CD4-positive, alpha-beta memory T cell (primary cell): ENCODE data around the gene C19orf18. TPM values are rescaled to one million over a fixed set of nuclear protein-coding genes. Genes with fewer than 3 reads are reported as not detected.
A peak's percentile ranks its signal among the peaks of the same experiment; 100 is the strongest.

Source experiments
- CTCF ChIA-PET: fragments of 350-600 bp; sonication (Branson Sonifier 250); formaldehyde crosslinking; loops from one replicate; lab custom pipeline; 2021; ENCODE audit warnings: inconsistent platforms; ENCODE audit not compliant: partially characterized antibody; lab: Charles Lee
- POLR2A ChIA-PET: fragments of 350-600 bp; sonication (Branson Sonifier 250); formaldehyde crosslinking; loops from one replicate; lab custom pipeline; 2021; ENCODE audit not compliant: partially characterized antibody; lab: Charles Lee
- DNase-seq, 5 donors: peaks; one replicate each; pipeline versions ENCODE4 v3.0.0 to v3.0.0-alpha.2; 2020 to 2022; ENCODE audit warnings: mixed read lengths in 1 of 5
- H3K27ac ChIP-seq: one replicate; pipeline ENCODE4 v1.7.0; 2013; ENCODE audit warnings: low read depth, low read length
- H3K27me3 ChIP-seq: 2 replicates; pipeline ENCODE4 v1.7.0; 2013; ENCODE audit warnings: mild to moderate bottlenecking, low read length, moderate library complexity; ENCODE audit not compliant: insufficient read depth
- H3K36me3 ChIP-seq: 2 replicates; pipeline ENCODE4 v1.7.0; 2013; ENCODE audit warnings: mild to moderate bottlenecking, low read length, moderate library complexity; ENCODE audit not compliant: insufficient read depth
- H3K4me1 ChIP-seq: 2 replicates; pipeline ENCODE4 v1.7.0; 2013; ENCODE audit warnings: mild to moderate bottlenecking, low read length, moderate library complexity; ENCODE audit not compliant: insufficient read depth
- H3K4me3 ChIP-seq, 2 donors: one replicate each; pipeline ENCODE4 v1.7.0; 2013; ENCODE audit warnings: low read length in 2 of 2, mild to moderate bottlenecking in 1 of 2
- H3K9me3 ChIP-seq, 2 donors: one replicate each; pipeline ENCODE4 v1.7.0; 2013; ENCODE audit warnings: low read length in 2 of 2, control low read depth in 1 of 2; ENCODE audit not compliant: control insufficient read depth in 1 of 2
- H3K27ac Mint-ChIP-seq, 7 donors: one replicate each; pipeline ENCODE4 v1.8.0; 2020 to 2021; ENCODE audit warnings: mixed read lengths in 7 of 7, mild to moderate bottlenecking in 6 of 7, inconsistent platforms in 3 of 7, moderate library complexity in 3 of 7
- H3K27me3 Mint-ChIP-seq, 2 donors: one replicate each; pipeline ENCODE4 v1.8.0; 2020 to 2021; ENCODE audit warnings: mixed read lengths in 2 of 2
- H3K36me3 Mint-ChIP-seq, 2 donors: one replicate each; pipeline ENCODE4 v1.8.0; 2020 to 2021; ENCODE audit warnings: mixed read lengths in 2 of 2, inconsistent platforms in 1 of 2, mild to moderate bottlenecking in 1 of 2
- H3K4me1 Mint-ChIP-seq, 4 donors: one replicate each; pipeline ENCODE4 v1.8.0; 2020 to 2021; ENCODE audit warnings: mixed read lengths in 4 of 4, mild to moderate bottlenecking in 1 of 4
- H3K4me3 Mint-ChIP-seq, 8 donors: one replicate each; pipeline ENCODE4 v1.8.0; 2020 to 2021; ENCODE audit warnings: mixed read lengths in 8 of 8, mild to moderate bottlenecking in 7 of 8, moderate library complexity in 6 of 8, inconsistent platforms in 3 of 8
- H3K9me3 Mint-ChIP-seq, 8 donors: one replicate each; pipeline ENCODE4 v1.8.0; 2020 to 2021; ENCODE audit warnings: mixed read lengths in 8 of 8, mild to moderate bottlenecking in 5 of 8, inconsistent platforms in 3 of 8, moderate library complexity in 1 of 8
- intact Hi-C: fragments of 100-400 bp; cut with micrococcal nuclease; formaldehyde crosslinking; loops from one replicate; pipeline ENCODE4 v1.15.1; 2023
- polyA plus RNA-seq, 2 donors: library from polyadenylated mRNA; unstranded; fragments of 300-500 nt; fragmentation: Illumina TruSeq; gene quantifications; one replicate each; pipeline ENCODE4 v1.2.3, GENCODE V29; 2021
- total RNA-seq, 2 experiments: library from RNA; stranded (reverse); gene quantifications; one replicate each; pipeline ENCODE4 v1.2.3, GENCODE V29; 2021

C19orf18 gene
- 1 to 10 TPM in 1 of 2 experiments, under 1 TPM in 1; 0.76 to 1.2 TPM for total RNA-seq
- under 1 TPM in 1 of 2 donors, not detected in 1; 0.22 TPM for polyA plus RNA-seq

- peak within 1 kb of the TSS in 2 of 8 donors; percentile 28 to 57 for H3K4me3 Mint-ChIP-seq
- Histone ChIP-seq H3K36me3 (peaks cover 3% of the 10 kb centered on the region), H3K9me3 (peaks cover 6 to 69% of the 10 kb centered on the region in 2 donors), H3K4me1 (no peaks in the 10 kb centered on the region), H3K4me3 (no peak within 1 kb of the TSS), H3K27ac (no peak within 1 kb of the TSS), H3K27me3 (no peaks in the 10 kb centered on the region)
- no peak within 1 kb of the TSS for H3K27ac Mint-ChIP-seq
- ChIA-PET CTCF (no interaction called here), POLR2A (no interaction called here)
- DNase-seq, result no peak
- intact Hi-C loops, result no loop called here
- peaks cover 0 to 97% (median 90%) of the 10 kb centered on the region in 8 donors for H3K9me3 Mint-ChIP-seq
- H3K4me1 Mint-ChIP-seq, result no peaks in the 10 kb centered on the region
- peaks cover 46 to 57% of the 10 kb centered on the region in 2 donors for H3K36me3 Mint-ChIP-seq
- H3K27me3 Mint-ChIP-seq, result no peaks in the 10 kb centered on the region
Observed at GRCh38 chr19:57974434-57974833, at the start of gene C19orf18. TSS of gene C19orf18 (minus strand) at chr19:57974534. CDS start at chr19:57974432, 102 bp downstream.

GRCh38 chr19:58022283-58022660 is 47.9 kb upstream of the C19orf18 start:
- peaks cover 3 to 7% of the 10 kb centered on the region in 2 donors for H3K36me3 Mint-ChIP-seq
- H3K9me3 ChIP-seq, result peaks cover 0 to 5% of the 10 kb centered on the region in 2 donors
- H3K27me3 Mint-ChIP-seq, result peaks cover 0 to 1% of the 10 kb centered on the region in 2 donors
- ChIA-PET CTCF (no interaction called here), POLR2A (no interaction called here)
- H3K4me1 ChIP-seq, result no peaks in the 10 kb centered on the region
- no peak overlapping the region for H3K4me3 ChIP-seq
- no peaks in the 10 kb centered on the region for H3K36me3 ChIP-seq
- no peaks in the 10 kb centered on the region for H3K27me3 ChIP-seq
- H3K27ac ChIP-seq, result no peak overlapping the region
- peaks cover 2 to 69% (median 39%) of the 10 kb centered on the region in 8 donors for H3K9me3 Mint-ChIP-seq
- DNase-seq, result no peak
- H3K4me3 Mint-ChIP-seq, result no peak overlapping the region
- H3K27ac Mint-ChIP-seq, result no peak overlapping the region
- intact Hi-C loops, result no loop called here
- no peaks in the 10 kb centered on the region for H3K4me1 Mint-ChIP-seq

- no peaks in the 10 kb centered on the region for H3K27me3 ChIP-seq
- POLR2A ChIA-PET, result no interaction called here
- Mint-ChIP-seq H3K4me1 (no peaks in the 10 kb centered on the region), H3K27me3 (peaks cover 0 to 1% of the 10 kb centered on the region in 2 donors), H3K9me3 (peaks cover 2 to 72% (median 41%) of the 10 kb centered on the region in 8 donors), H3K27ac (no peak overlapping the region), H3K36me3 (peaks cover 3 to 7% of the 10 kb centered on the region in 2 donors), H3K4me3 (no peak overlapping the region)
- H3K36me3 ChIP-seq, result no peaks in the 10 kb centered on the region
- peaks cover 0 to 5% of the 10 kb centered on the region in 2 donors for H3K9me3 ChIP-seq
- no peak overlapping the region for H3K4me3 ChIP-seq
- peak in 4 of 5 donors; percentile 18 to 36 (median 24) for DNase-seq
- intact Hi-C loops, result no loop called here
- H3K27ac ChIP-seq, result no peak overlapping the region
- no peaks in the 10 kb centered on the region for H3K4me1 ChIP-seq
- CTCF ChIA-PET, result no interaction called here
Observed at GRCh38 chr19:58021541-58022282, 47.4 kb upstream of the C19orf18 start.

GRCh38 chr19:58020129-58020528 is 45.8 kb upstream of the C19orf18 start:
- ChIA-PET POLR2A (no interaction called here), CTCF (no interaction called here)
- no peak for DNase-seq
- Mint-ChIP-seq H3K27ac (no peak overlapping the region), H3K4me3 (no peak overlapping the region), H3K4me1 (no peaks in the 10 kb centered on the region), H3K27me3 (peaks cover 3 to 4% of the 10 kb centered on the region in 2 donors), H3K9me3 (peaks cover 6 to 72% (median 42%) of the 10 kb centered on the region in 8 donors), H3K36me3 (peaks cover 3 to 10% of the 10 kb centered on the region in 2 donors)
- Histone ChIP-seq H3K36me3 (no peaks in the 10 kb centered on the region), H3K27me3 (no peaks in the 10 kb centered on the region), H3K9me3 (peaks cover 0 to 4% of the 10 kb centered on the region in 2 donors), H3K27ac (no peak overlapping the region), H3K4me1 (no peaks in the 10 kb centered on the region), H3K4me3 (no peak overlapping the region)
- intact Hi-C loops, result no loop called here

DNA sequence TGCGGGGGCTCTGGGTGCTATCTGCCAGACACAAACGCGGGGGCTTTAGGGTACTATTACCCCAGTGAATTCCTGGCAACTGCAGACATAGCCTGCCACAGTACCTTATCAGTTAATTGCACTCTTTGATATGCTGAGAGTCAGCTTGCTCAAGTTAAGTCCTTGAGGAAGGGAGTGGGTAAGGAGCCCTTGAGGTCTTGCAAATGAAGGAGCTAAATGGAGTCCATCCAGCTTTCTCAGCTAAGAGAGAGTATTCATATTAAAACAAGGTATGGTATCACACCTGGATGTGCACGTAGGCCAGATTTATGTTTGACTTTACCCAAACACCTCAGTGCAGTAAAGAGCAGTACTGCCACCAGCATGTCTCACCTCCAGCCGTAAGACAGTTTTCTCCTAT is 39.8 kb upstream of the C19orf18 start:
- DNase-seq, result no peak
- H3K27me3 Mint-ChIP-seq, result peaks cover 4 to 7% of the 10 kb centered on the region in 2 donors
- H3K4me3 ChIP-seq, result no peak overlapping the region

GRCh38 chr19:58010507-58010906 is 36.2 kb upstream of the C19orf18 start:
- no peak for DNase-seq
- Histone ChIP-seq H3K4me1 (no peaks in the 10 kb centered on the region), H3K4me3 (no peak overlapping the region), H3K27ac (no peak overlapping the region), H3K27me3 (no peaks in the 10 kb centered on the region), H3K36me3 (no peaks in the 10 kb centered on the region), H3K9me3 (peaks cover 14 to 36% of the 10 kb centered on the region in 2 donors)
- Mint-ChIP-seq H3K4me1 (peaks cover 0 to 8% (median under 1%) of the 10 kb centered on the region in 4 donors), H3K4me3 (peak overlapping the region in 4 of 8 donors; percentile 9 to 60 (median 40)), H3K36me3 (peaks cover 31 to 36% of the 10 kb centered on the region in 2 donors), H3K9me3 (peaks cover 3 to 89% (median 73%) of the 10 kb centered on the region in 8 donors), H3K27me3 (peaks cover 2 to 4% of the 10 kb centered on the region in 2 donors), H3K27ac (no peak overlapping the region)
- CTCF ChIA-PET, result no interaction called here
- intact Hi-C loops, result no loop called here
- POLR2A ChIA-PET, result interaction anchor here (1.2 kb wide), 1 partner anchor 8 kb away, joined by 5 read pairs; the partner anchor contains the start of gene ZNF606

More for the DNA sequence above, 39.8 kb upstream of the C19orf18 start:
- Mint-ChIP-seq H3K4me1 (peaks cover 0 to 4% (median 0%) of the 10 kb centered on the region in 4 donors), H3K9me3 (peaks cover 6 to 75% (median 57%) of the 10 kb centered on the region in 8 donors), H3K27ac (no peak overlapping the region), H3K36me3 (peaks cover 8 to 18% of the 10 kb centered on the region in 2 donors), H3K4me3 (no peak overlapping the region)
- Histone ChIP-seq H3K36me3 (no peaks in the 10 kb centered on the region), H3K27ac (no peak overlapping the region), H3K4me1 (no peaks in the 10 kb centered on the region), H3K9me3 (peaks cover under 1 to 8% of the 10 kb centered on the region in 2 donors), H3K27me3 (no peaks in the 10 kb centered on the region)
- intact Hi-C loops, result no loop called here
- ChIA-PET POLR2A (no interaction called here), CTCF (no interaction called here)

DNA sequence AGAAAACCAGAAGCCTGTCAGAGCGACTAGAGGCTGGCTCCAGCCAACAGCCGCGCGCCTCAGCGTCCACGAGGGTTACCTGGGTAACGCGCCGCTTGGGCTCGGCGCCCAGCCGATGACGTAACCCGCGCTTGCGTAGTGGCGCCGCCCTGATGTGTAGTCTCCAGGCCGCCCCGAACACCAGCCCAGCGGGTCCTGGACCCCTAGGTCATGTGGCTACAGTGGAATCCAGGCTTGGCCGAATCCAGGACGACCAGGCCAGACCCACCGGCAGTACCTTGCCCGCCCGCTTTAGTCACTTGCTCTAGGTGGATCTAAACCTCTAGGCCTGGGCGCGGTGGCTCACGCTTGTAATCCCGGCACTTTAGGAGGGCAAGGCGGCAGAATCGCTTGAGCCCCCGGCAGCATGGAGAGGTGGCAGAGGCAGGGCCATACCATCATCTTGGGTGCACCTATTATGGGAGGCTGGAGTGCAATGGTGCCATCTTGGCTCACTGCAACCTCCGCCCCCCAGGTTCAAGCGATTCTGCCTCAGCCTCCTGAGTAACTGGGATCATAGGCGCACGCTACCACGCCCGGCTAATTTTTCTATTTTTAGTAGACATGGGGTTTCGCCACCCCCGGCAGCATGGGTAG is 35.5 kb upstream of the C19orf18 start:
- Histone ChIP-seq H3K9me3 (peaks cover 14 to 42% of the 10 kb centered on the region in 2 donors), H3K36me3 (no peaks in the 10 kb centered on the region), H3K27me3 (no peaks in the 10 kb centered on the region), H3K27ac (peak overlapping the region; percentile 26), H3K4me3 (peak overlapping the region in 1 of 2 donors; percentile 11), H3K4me1 (no peaks in the 10 kb centered on the region)
- DNase-seq, result peak in 4 of 5 donors; percentile 28 to 60 (median 44)
- Mint-ChIP-seq H3K36me3 (peaks cover 38 to 41% of the 10 kb centered on the region in 2 donors), H3K27ac (peak overlapping the region in 6 of 7 donors; percentile 36 to 77 (median 64)), H3K4me3 (peak overlapping the region in 6 of 8 donors; percentile 35 to 78 (median 58)), H3K9me3 (peaks cover 3 to 89% (median 76%) of the 10 kb centered on the region in 8 donors), H3K4me1 (peaks cover 0 to 9% (median 3%) of the 10 kb centered on the region in 4 donors), H3K27me3 (peaks cover 2 to 4% of the 10 kb centered on the region in 2 donors)
- intact Hi-C loops, result loop anchor here (10.0 kb wide), 1 partner anchor 575 kb away; the partner anchor contains the start of gene ZNF749
- POLR2A ChIA-PET, result no interaction called here
- CTCF ChIA-PET, result no interaction called here
